ENCODE data around the gene RNF5.
"Not testable (repeated sequence)": the region's sequence is repeated elsewhere in the genome, so short reads cannot be mapped to it uniquely, and the experiment has no call there.

Gene RNF5

DNA sequence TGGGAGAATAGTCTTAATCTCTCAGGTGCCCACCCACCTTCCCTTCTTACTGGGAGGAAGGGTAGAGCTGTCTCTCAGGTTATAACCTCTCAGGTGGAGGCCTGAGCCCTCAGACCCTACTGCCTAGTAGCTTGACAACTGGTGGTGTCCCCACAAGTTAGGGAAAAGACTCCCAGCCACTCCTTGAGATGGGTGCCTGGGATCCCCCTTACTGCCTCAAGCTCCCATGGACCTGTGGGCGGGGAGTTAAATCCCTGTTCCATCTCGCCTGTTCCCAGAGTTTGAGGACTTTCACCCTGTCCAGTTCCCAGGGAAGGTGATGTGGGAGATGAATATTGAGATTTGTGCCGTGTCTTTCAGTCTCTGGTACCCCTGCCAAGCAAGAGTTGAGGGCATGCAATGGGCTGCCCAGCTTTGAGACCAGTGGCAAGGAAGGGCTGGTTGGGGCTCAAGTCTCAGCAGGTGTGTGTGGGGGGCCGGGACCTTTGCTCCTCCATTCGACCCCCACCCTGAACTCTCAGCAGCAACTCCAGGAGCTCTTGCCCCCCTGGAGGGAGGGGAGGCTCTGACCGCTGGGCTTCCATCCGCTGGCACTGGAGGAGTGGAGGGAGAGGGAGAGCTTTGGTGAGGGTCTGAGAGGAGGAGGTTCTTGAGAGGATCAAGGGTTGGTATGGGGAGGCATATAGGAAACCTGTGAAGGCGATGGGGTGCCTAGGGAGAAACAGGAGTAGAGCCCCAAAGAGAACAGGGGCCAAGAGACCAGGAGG is 12.9 kb downstream of the RNF5 start:
- DNase-seq = no peak

DNA sequence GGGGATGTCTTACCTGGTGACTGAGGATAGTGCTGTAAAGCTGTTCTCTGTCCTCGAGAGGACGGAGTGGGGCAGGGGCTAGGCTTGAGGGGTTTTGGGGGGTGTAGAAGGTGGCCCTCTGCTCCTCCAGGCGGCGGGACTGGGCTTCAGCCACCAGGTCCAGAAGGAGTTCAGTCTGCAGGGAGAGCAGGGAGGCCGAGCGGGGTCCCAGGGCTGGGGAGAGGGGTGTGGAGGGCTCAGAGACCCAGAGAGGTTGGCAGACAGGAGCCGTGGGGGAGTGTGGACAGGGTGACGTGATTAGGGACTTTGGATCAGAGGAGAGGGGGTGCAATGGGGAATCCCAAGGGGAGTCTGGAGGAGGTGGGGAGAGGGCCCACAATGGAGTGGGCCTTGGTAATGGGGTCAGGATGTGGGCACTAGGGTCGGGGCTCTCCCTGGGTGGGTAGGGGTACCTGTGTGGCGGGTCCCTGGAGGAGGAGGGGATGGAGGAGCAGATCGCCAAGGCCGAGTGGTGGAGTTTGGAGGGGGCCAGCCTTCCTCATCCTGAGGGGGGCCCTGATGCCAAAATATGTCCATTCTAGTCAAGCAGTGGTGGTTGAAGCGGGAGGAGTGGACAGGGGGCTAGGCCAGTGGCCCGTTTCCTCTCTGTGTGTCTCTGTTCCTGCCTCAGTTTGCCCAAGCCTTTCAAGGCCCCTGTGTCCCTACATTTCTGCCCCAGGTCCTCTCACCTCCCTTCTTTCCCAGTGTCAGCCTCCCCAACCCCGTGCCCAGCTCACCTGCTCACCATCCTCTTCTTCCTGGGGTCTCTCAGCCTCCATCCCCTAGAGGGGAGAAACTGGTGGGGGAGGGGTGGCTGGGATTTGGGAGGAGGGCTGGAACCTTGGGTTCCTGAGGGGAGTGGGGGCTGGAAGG is 13.7 kb downstream of the RNF5 start:
- no peak for DNase-seq

- no peak for DNase-seq
Observed at GRCh38 chr6:32192608-32193039, 14.4 kb downstream of the RNF5 start, which contains the start of gene GPSM3. Gene GPSM3 (minus strand): TSS chr6:32192643. CDS start chr6:32192513, 130 bp downstream.

DNA sequence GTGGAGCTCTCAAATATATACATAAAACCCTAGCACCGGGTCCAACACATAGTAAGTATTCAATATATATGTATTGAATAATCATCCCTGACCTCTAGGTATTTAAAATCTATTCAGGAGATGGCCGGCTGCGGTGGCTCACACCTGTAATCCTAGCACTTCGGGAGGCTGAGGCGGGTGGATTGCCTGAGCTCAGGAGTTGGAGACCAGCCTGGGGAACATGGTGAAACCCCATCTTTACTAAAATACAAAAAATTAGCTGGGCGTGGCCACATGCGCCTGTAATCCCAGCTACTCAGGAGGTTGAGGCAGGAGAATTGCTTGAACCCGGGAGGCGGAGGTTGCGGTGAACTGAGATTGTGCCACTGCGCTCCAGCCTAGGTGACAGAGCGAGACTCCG is 14.9 kb downstream of the RNF5 start:
- not testable (repeated sequence) for DNase-seq

- DNase-seq = no peak
Observed at GRCh38 chr6:32194388-32194787, 16.2 kb downstream of the RNF5 start.

- DNase-seq = peak; percentile 45
Observed at GRCh38 chr6:32194825-32195651, 16.8 kb downstream of the RNF5 start.

DNA sequence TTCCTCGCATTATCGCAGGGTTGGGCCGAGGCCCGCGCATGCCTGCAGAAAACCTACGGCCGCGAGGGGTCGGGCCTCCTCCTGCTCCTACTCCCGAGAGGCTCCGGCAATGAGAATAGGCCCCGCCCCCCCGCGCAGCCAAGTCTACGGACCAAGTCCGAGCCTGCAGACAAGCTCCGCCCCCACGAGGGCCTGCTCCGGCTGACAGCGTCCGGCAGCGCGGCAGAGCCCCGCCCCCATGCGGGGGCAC is 17.4 kb downstream of the RNF5 start:
- DNase-seq = peak; percentile 98

GRCh38 chr6:32195902-32196681 is 17.9 kb downstream of the RNF5 start:
- peak; percentile 23 for DNase-seq

GRCh38 chr6:32196682-32197616 is 18.7 kb downstream of the RNF5 start:
- no peak for DNase-seq

GRCh38 chr6:32198345-32198696 is 20.1 kb downstream of the RNF5 start:
- DNase-seq = no peak

DNA sequence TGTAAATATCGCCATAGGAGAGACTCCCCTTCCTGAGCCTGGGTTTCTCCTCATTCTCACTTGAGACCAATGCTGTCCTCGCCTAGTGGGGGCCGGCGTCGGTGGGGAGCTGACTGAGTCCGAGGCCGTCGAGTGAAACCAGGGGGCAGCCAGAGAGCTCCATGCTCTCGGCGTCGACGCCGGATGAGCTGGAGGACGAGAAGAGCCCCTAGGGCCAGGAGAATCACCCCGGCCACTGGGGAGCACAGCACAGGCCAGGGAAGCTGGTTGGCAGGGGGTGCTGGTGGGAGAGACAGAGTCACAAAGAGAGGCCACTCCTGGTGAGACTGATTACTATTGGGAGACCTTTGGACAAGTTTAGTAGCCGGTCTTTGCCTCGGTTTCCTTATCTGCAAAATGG is 20.7 kb downstream of the RNF5 start:
- DNase-seq = no peak

- no peak for DNase-seq
Observed at GRCh38 chr6:32200711-32201475, 22.7 kb downstream of the RNF5 start.

DNA sequence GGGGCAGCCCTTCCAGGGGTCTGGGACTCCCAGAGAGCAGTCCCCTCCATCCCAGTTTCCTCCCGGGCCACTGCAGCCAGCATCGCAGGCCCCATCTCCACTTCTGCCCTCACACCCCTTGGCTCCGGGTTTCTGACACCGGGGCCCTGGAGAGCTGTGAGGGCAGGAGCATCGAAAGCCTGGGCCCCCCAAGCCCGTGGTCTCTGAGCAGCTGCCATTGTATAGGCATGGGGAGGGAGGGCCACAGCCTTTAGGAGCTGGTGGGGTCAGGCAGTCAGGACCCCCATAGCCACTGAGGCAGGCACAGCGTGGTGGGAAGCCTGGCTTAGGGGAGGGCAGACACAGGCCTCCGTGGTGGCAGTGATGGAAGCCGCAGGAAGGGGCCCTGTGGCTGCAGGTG is 24.0 kb downstream of the RNF5 start:
- no peak for DNase-seq

DNA sequence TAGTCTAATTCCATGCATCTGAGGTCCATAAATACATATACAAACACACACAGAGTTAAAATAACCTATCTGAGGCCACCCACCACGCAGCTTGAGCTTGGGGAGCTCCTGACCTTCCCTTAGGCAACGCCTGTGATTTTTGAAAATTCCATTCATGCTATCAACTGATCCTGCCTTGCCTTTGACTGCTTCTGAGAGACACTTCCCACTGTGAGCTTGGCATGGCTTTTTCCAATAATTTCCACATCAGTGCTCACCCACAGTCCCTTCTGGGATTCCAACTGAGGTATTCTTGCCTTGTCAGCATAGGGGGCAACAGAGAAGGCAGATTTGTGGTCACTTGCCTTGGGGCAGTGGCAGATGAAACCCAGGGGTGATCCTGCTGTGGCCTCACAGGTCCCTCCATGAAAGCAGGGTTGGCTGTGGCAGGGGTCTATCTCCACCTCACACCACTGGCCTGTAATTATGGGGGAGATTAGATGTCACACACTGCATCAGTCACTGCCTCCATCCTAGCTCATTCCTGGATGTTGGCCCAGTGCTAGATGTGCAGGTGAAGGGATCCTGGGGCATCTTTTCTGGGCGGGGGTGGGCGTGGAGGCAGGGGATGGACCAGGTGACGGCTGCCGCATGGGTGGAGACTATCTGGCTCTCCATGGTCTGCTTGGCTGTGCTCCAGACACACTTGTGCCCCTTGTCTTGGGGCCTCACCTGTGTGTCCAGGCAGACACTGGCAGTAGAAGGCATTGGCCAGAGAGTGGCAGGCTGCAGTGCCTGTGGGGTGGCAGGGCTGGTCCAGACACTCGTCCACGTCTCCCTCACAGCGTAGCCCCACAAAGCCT is 25.4 kb downstream of the RNF5 start:
- DNase-seq = no peak

GRCh38 chr6:32204268-32204715 is 26.1 kb downstream of the RNF5 start:
- DNase-seq = no peak

DNA sequence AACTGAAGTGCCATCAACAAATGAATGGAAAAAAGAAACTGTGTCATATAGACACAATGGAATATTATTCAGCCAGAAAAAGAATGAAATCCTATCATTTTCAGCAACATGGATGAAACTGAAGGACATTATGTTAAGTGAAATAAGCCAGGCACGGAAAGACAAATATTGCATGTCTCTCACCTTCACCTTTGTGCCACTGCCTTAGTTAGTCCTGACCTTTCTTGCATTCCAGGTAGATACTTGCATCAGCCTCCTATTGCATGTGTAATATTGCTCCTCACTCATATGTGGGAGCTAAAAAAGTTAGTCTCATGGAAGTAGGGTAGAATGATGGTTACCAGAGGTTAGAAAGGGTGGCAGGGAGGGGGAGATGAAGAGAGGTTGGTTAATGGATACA is 30.8 kb downstream of the RNF5 start:
- DNase-seq = no peak

DNA sequence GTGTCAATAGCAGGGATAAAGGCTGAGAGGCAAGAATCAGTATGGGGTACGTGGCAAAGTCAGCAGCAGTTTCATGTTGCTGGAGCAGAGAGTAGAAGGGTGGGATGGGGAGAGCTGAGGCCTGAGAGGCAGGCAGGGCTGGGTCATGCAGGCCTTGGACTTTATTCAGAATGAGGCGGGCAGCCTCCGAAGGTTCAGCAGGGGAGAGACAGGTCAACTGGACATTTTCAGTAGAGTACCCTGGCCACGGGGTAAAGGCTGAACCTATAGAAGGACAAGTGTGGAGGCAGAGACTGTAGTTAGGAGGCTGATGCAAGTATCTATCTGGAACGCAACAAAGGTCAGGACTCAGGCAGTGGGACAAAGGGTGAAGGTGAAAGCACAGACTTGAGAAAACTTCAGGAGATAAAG is 32.0 kb downstream of the RNF5 start:
- no peak for DNase-seq

GRCh38 chr6:32211432-32211831 is 33.2 kb downstream of the RNF5 start:
- DNase-seq = not testable (repeated sequence)

GRCh38 chr6:32212076-32212760 is 34.0 kb downstream of the RNF5 start:
- no peak for DNase-seq

Data from amniotic stem cell (primary cell).